ENCODE results near the gene KIAA0040.
A peak's percentile ranks its signal among the peaks of the same experiment; 100 is the strongest.

The KIAA0040 gene

GRCh38 chr1:175134500-175134899, 58.1 kb downstream of the KIAA0040 start:
- DNase-seq (ENCODE audit: low read depth in 2 of 2) = no peak
- no peak overlapping the region for H3K4me3 ChIP-seq (replicated peaks in 1 of 2; ENCODE audit: low read depth in 2 of 2, low read length in 2 of 2)
- TF ChIP-seq CTCF (IDR thresholded peaks at IDR 0.05; ENCODE audit: low read depth, low read length) = no peak

- H3K4me3 ChIP-seq (replicated peaks in 1 of 2; ENCODE audit: low read depth in 2 of 2, low read length in 2 of 2) = no peak overlapping the region
- peak in 1 of 2 donors; percentile 27 for DNase-seq (ENCODE audit: low read depth in 2 of 2)
- TF ChIP-seq CTCF (IDR thresholded peaks at IDR 0.05; ENCODE audit: low read depth, low read length) = no peak
Measured at GRCh38 chr1:175133673-175134435, 58.7 kb downstream of the KIAA0040 start.

GRCh38 chr1:175132436-175132835, 60.1 kb downstream of the KIAA0040 start:
- no peak for TF ChIP-seq CTCF (IDR thresholded peaks at IDR 0.05; ENCODE audit: low read depth, low read length)
- H3K4me3 ChIP-seq (replicated peaks in 1 of 2; ENCODE audit: low read depth in 2 of 2, low read length in 2 of 2) = no peak overlapping the region
- DNase-seq (ENCODE audit: low read depth in 2 of 2) = peak; percentile 23 to 45

- no peak for DNase-seq (ENCODE audit: low read depth in 2 of 2)
- H3K4me3 ChIP-seq (replicated peaks in 1 of 2; ENCODE audit: low read depth in 2 of 2, low read length in 2 of 2) = no peak overlapping the region
- TF ChIP-seq CTCF (IDR thresholded peaks at IDR 0.05; ENCODE audit: low read depth, low read length) = no peak
Measured at GRCh38 chr1:175131095-175131494, 61.5 kb downstream of the KIAA0040 start.

GRCh38 chr1:175130649-175131045, 61.9 kb downstream of the KIAA0040 start:
- TF ChIP-seq CTCF (IDR thresholded peaks at IDR 0.05; ENCODE audit: low read depth, low read length) = no peak
- DNase-seq (ENCODE audit: low read depth in 2 of 2) = no peak

GRCh38 chr1:175129997-175130648, 62.5 kb downstream of the KIAA0040 start:
- TF ChIP-seq CTCF (IDR thresholded peaks at IDR 0.05; ENCODE audit: low read depth, low read length) = no peak
- no peak overlapping the region for H3K4me3 ChIP-seq (replicated peaks in 1 of 2; ENCODE audit: low read depth in 2 of 2, low read length in 2 of 2)
- peak in 1 of 2 donors; percentile 36 for DNase-seq (ENCODE audit: low read depth in 2 of 2)

More at GRCh38 chr1:175130649-175131045, 61.9 kb downstream of the KIAA0040 start:
- no peak overlapping the region for H3K4me3 ChIP-seq (replicated peaks in 1 of 2; ENCODE audit: low read depth in 2 of 2, low read length in 2 of 2)
